Thoracic aorta endothelial cell (primary cell): ENCODE data around the gene NUDT21. TPM values are rescaled to one million over a fixed set of nuclear protein-coding genes. Genes with fewer than 3 reads are reported as not detected.

Source experiments
- total RNA-seq: library from RNA; depleted of rRNA; stranded (reverse); fragments of >200 nt; gene quantifications from 2 replicates; pipeline ENCODE4 v1.2.3, GENCODE V29; 2012

NUDT21 gene
- 160 and 190 TPM in 2 replicates for total RNA-seq

GRCh38 chr16:56450986-56451752 is at the start of gene NUDT21, which contains the start of gene OGFOD1:
Gene NUDT21 (minus strand): TSS chr16:56451332. CDS start chr16:56451202, 130 bp downstream.
Gene OGFOD1 (plus strand): TSS chr16:56451554. CDS start chr16:56451613, 59 bp downstream.

GRCh38 chr16:56425439-56425832 is 25.7 kb downstream of the NUDT21 start, which contains the start of gene AMFR:
Gene AMFR (minus strand): TSS chr16:56425545. CDS start chr16:56425327, 218 bp downstream.

Other genes starting within 250 kb of the NUDT21 start
- 152 and 165 TPM in 2 replicates for gene AMFR, start 25.8 kb downstream of the NUDT21 start, total RNA-seq
- 115 and 135 TPM in 2 replicates for gene OGFOD1, start 222 bp upstream of the NUDT21 start, total RNA-seq
- gene BBS2, start 68.7 kb upstream of the NUDT21 start, total RNA-seq: 37.3 and 43.9 TPM in 2 replicates
- gene MT4, start 113.7 kb upstream of the NUDT21 start, total RNA-seq: not detected in 2 replicates
- gene MT3, start 138.2 kb upstream of the NUDT21 start, total RNA-seq: not detected in 2 replicates
- gene MT2A, start 157.3 kb upstream of the NUDT21 start, total RNA-seq: 266 and 320 TPM in 2 replicates
- 139 and 259 TPM in 2 replicates for gene MT1E, start 174.4 kb upstream of the NUDT21 start, total RNA-seq
- 2.4 and 2.5 TPM in 2 replicates for gene MT1M, start 181.3 kb upstream of the NUDT21 start, total RNA-seq
- gene MT1A, start 187.3 kb upstream of the NUDT21 start, total RNA-seq: 3.2 and 5.6 TPM in 2 replicates
- gene MT1B, start 200.6 kb upstream of the NUDT21 start, total RNA-seq: not detected in 2 replicates
- gene MT1F, start 206.6 kb upstream of the NUDT21 start, total RNA-seq: 0.36 and 0.53 TPM in 2 replicates
- gene MT1G, start 216.7 kb upstream of the NUDT21 start, total RNA-seq: not detected in 2 replicates
- gene MT1H, start 218.5 kb upstream of the NUDT21 start, total RNA-seq: not detected in 2 replicates
- 48.5 and 48.7 TPM in 2 replicates for gene MT1X, start 231.1 kb upstream of the NUDT21 start, total RNA-seq